Progenitor cell of endocrine pancreas (in vitro differentiated cells): ENCODE data around the gene GRAP2. TPM values are rescaled to one million over a fixed set of nuclear protein-coding genes. Genes with fewer than 3 reads are reported as not detected.

Experiments
- DNase-seq: peaks from one replicate; pipeline ENCODE4 v3.0.0; 2021; ENCODE audit warnings: low spot score; ENCODE audit not compliant: unreplicated experiment
- H3K27ac Mint-ChIP-seq: 2 replicates; pipeline ENCODE4 v1.8.0; 2021; ENCODE audit warnings: mild to moderate bottlenecking, moderate library complexity, mixed read lengths
- H3K27me3 Mint-ChIP-seq: 2 replicates; pipeline ENCODE4 v1.8.0; 2021; ENCODE audit warnings: mixed read lengths
- H3K36me3 Mint-ChIP-seq: 2 replicates; pipeline ENCODE4 v1.8.0; 2022; ENCODE audit warnings: mixed read lengths; ENCODE audit not compliant: insufficient read depth
- H3K4me1 Mint-ChIP-seq: 2 replicates; pipeline ENCODE4 v1.8.0; 2021; ENCODE audit warnings: low read depth, mixed read lengths
- H3K4me3 Mint-ChIP-seq: 2 replicates; pipeline ENCODE4 v1.8.0; 2021; ENCODE audit warnings: low read depth, mild to moderate bottlenecking, moderate library complexity, mixed read lengths
- H3K9me3 Mint-ChIP-seq: 2 replicates; pipeline ENCODE4 v1.8.0; 2021; ENCODE audit warnings: low read depth, mixed read lengths
- total RNA-seq: library from RNA; stranded (reverse); gene quantifications from 2 replicates; pipeline ENCODE4 v1.2.1, GENCODE V29; 2021
- TF ChIP-seq, protein P1 (sequence below): fragments of 200-600 bp; sonication (generic); IDR thresholded peaks from one replicate; pipeline ENCODE4 v1.5.0; 2021; ENCODE audit warnings: antibody characterized with exemption, mild to moderate bottlenecking; ENCODE audit not compliant: unreplicated experiment

Gene GRAP2
- total RNA-seq, 1 donor from 2014 or later, result 0.60 TPM

DNA sequence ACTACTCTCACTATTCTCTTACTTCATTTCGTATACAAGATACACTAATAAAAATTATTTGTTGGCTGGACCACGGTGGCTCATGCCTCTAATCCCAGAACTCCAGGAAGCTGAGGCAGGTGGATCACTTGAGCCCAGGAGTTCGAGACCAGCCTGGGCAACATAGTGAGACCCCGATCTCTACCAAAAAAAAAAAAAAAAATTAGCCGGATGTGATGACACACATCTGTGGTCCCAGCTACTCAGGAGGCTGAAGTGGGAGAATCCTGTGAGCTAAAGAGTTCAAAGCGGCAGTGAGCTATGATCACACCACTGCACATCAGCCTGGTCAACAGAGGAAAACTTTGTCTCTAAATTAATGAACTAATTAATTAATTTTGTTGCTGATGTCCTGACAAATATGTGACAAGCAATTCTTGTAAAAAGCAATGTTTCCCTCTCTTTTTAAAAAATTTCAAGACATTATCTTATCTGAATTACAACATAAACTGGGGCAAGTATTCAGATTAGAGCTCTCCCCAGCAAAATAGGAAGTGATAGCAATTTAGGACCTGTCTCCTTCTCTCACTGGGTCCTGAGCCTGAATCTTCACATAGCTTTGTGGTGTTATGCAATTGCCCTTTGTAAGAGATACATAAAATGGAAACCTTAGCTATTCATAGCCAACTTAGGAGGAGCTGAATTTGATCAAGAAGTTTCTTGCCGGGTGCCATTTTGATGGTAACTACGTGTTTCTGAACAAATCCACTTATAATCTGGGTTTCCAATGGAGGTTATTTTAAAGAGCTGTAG lies 41.8 kb downstream of the GRAP2 start:
- Mint-ChIP-seq H3K36me3 (no peaks in the 10 kb centered on the region), H3K4me1 (peaks cover 25% of the 10 kb centered on the region), H3K4me3 (no peak overlapping the region), H3K27ac (no peak overlapping the region), H3K9me3 (no peaks in the 10 kb centered on the region), H3K27me3 (peaks cover 2% of the 10 kb centered on the region)
- TF ChIP-seq, protein P1, sequence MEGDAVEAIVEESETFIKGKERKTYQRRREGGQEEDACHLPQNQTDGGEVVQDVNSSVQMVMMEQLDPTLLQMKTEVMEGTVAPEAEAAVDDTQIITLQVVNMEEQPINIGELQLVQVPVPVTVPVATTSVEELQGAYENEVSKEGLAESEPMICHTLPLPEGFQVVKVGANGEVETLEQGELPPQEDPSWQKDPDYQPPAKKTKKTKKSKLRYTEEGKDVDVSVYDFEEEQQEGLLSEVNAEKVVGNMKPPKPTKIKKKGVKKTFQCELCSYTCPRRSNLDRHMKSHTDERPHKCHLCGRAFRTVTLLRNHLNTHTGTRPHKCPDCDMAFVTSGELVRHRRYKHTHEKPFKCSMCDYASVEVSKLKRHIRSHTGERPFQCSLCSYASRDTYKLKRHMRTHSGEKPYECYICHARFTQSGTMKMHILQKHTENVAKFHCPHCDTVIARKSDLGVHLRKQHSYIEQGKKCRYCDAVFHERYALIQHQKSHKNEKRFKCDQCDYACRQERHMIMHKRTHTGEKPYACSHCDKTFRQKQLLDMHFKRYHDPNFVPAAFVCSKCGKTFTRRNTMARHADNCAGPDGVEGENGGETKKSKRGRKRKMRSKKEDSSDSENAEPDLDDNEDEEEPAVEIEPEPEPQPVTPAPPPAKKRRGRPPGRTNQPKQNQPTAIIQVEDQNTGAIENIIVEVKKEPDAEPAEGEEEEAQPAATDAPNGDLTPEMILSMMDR, result no peak
- no peak for DNase-seq

DNA sequence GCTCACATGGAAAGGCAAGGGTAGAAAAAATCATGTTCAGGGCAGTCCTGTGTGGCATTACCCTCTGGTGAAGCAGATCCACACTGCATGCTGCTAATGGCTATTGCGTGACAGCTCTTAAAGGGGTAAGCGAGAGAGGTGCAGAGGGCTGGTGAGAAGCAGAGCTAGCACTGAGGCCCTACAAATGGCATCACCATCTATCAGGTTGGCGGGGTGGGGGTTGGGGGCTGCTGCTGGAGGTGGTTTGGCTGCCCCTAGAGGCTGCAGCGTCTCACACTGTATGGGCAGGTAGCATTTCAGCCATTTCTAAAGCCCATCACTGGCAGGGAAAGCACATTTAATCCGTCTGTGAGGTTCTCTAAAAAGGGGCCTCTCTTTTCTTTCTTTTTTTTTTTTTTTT lies 42.5 kb downstream of the GRAP2 start:
- TF ChIP-seq, protein P1, result peak; percentile 48
- no peak for DNase-seq
- Mint-ChIP-seq H3K36me3 (no peaks in the 10 kb centered on the region), H3K27me3 (peaks cover under 1% of the 10 kb centered on the region), H3K27ac (no peak overlapping the region), H3K4me3 (no peak overlapping the region), H3K9me3 (no peaks in the 10 kb centered on the region), H3K4me1 (peaks cover 25% of the 10 kb centered on the region)

DNA sequence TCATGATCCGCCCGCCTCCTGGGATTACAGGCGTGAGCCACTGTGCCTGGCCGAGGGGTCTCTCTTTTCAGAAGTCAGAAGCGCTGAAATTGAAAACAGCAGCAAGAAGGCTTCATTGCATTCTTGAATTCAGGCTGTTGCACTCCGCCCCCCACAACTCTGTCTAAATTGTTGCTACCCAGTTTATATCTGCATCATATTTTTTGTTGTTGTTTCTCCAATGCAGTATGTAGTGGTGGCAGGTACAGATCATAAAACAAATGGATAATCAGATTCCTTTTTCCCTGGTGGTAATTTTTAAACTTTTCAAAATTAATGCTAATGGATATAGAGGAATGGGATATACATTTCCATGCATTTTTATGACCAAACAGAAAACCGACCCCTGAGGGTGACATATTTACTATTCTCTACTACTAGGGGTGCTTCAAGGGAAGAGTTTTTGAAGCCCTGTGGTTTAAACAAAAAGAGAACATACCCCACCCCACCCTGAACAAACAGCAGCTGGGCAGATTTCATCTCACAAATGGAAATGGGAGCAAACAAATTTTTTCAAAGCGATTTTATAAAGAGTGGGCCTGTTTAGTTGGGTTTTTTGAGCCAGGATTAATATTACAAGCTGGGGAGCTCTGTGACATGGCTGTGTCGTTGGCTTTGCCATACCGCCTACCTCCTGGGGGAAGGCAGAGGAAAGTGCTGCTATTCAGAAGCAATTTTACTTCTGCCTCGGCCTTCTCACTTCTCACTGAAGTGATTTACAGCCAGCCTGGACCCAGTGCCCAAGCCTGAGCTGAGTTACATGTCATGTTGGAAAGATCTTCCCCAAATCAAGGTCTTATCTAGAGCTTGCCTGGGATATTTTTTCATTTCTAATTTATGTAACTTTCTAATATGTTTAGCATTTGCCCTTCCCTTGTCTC lies 43.3 kb downstream of the GRAP2 start:
- TF ChIP-seq, protein P1, result no peak
- Mint-ChIP-seq H3K27ac (no peak overlapping the region), H3K36me3 (no peaks in the 10 kb centered on the region), H3K4me1 (peaks cover 25% of the 10 kb centered on the region), H3K27me3 (peaks cover 9% of the 10 kb centered on the region), H3K4me3 (no peak overlapping the region), H3K9me3 (no peaks in the 10 kb centered on the region)
- DNase-seq, result no peak

DNA sequence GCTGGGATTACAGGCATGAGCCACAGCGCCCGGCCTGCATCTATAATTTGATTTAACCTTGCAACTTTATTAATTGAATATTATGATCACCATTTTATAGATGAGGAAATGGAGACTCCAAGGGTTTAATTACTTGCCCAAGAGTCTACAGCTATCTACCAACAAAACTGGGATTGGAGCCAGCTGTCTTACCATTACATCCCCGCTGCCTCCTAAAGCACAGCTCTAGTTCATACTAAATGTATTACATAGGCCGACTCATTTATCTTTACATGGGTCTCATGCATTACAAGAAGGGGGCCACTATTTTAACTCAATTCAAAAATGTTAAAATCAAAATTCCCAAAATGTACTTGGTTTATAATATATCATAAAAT lies 45.2 kb downstream of the GRAP2 start:
- H3K4me3 Mint-ChIP-seq, result no peak overlapping the region
- H3K9me3 Mint-ChIP-seq, result no peaks in the 10 kb centered on the region
- H3K27ac Mint-ChIP-seq, result no peak overlapping the region
- H3K36me3 Mint-ChIP-seq, result no peaks in the 10 kb centered on the region
- TF ChIP-seq, protein P1, result no peak
- H3K4me1 Mint-ChIP-seq, result peaks cover 25% of the 10 kb centered on the region
- no peak for DNase-seq
- peaks cover 9% of the 10 kb centered on the region for H3K27me3 Mint-ChIP-seq

DNA sequence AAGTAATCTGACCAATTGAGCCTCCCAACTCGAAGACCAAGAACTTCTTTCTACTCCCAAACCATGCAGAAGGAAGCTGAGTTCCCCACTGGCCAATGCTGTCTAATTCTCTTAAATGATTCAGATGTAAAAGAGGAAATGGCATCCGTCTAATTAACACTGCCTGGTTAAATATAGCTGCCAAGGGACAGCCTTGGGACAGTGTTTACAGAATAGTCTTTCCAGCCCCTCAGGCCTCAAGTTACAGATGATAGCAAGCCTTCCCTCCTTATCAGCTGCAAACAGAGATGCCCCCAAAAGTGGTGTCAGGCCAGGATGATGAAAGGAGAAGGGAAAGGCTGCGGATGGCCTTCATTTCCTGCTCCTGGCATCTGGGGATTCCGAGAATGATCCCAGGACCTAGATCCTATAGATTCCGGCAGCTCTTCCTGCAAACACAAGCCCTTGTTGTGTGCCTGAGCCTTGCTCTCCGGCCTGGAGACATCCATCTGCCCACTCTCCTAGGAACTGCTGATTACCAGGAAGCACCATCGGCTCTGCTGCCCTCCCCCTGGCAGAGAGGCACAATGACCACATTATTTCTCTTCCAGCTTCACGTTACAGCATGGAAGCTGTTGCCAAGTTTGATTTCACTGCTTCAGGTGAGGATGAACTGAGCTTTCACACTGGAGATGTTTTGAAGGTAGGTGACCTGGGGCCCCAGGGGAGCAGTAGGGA lies 45.8 kb downstream of the GRAP2 start:
- Mint-ChIP-seq H3K36me3 (no peaks in the 10 kb centered on the region), H3K27me3 (peaks cover 9% of the 10 kb centered on the region), H3K4me1 (peaks cover 23% of the 10 kb centered on the region), H3K9me3 (no peaks in the 10 kb centered on the region), H3K27ac (no peak overlapping the region), H3K4me3 (no peak overlapping the region)
- DNase-seq, result no peak
- TF ChIP-seq, protein P1, result no peak
